GM19372 (cell line): ENCODE results near the gene DNAH11.
"Not testable (repeated sequence)": the region's sequence is repeated elsewhere in the genome, so short reads cannot be mapped to it uniquely, and the experiment has no call there.

Experiments
- ATAC-seq: cut with Tn5 transposase; IDR thresholded peaks from one replicate; pipeline ENCODE4 v1.9.1; 2021; ENCODE audit warnings: mild to moderate bottlenecking, low read depth, moderate library complexity; ENCODE audit not compliant: unreplicated experiment

DNAH11 gene

GRCh38 chr7:21616091-21616490 is 73.3 kb downstream of the DNAH11 start:
- ATAC-seq = no peak

GRCh38 chr7:21616796-21617436 is 74.1 kb downstream of the DNAH11 start:
- no peak for ATAC-seq

- no peak for ATAC-seq
These were observed 74.7 kb downstream of the DNAH11 start for GRCh38 chr7:21617513-21617912.

GRCh38 chr7:21617916-21618390 is 75.1 kb downstream of the DNAH11 start:
- ATAC-seq = no peak

GRCh38 chr7:21618706-21619105 is 75.9 kb downstream of the DNAH11 start:
- no peak for ATAC-seq

- no peak for ATAC-seq
These were observed 77.2 kb downstream of the DNAH11 start for GRCh38 chr7:21620054-21620453.

- no peak for ATAC-seq
These were observed 81.5 kb downstream of the DNAH11 start for GRCh38 chr7:21624320-21624719.

- ATAC-seq = no peak
These were observed 93.9 kb downstream of the DNAH11 start for GRCh38 chr7:21636694-21637093.

- no peak for ATAC-seq
These were observed 96.5 kb downstream of the DNAH11 start for GRCh38 chr7:21639206-21639868.

GRCh38 chr7:21640105-21640504 is 97.3 kb downstream of the DNAH11 start:
- ATAC-seq = no peak

- ATAC-seq = no peak
These were observed 98.7 kb downstream of the DNAH11 start for GRCh38 chr7:21641546-21641945.

GRCh38 chr7:21642422-21642821 is 99.6 kb downstream of the DNAH11 start:
- ATAC-seq = no peak

GRCh38 chr7:21651697-21652096 is 108.9 kb downstream of the DNAH11 start:
- no peak for ATAC-seq

GRCh38 chr7:21653623-21654022 is 110.8 kb downstream of the DNAH11 start:
- ATAC-seq = no peak

GRCh38 chr7:21656081-21656480 is 113.2 kb downstream of the DNAH11 start:
- no peak for ATAC-seq

- ATAC-seq = no peak
These were observed 114.0 kb downstream of the DNAH11 start for GRCh38 chr7:21656796-21657195.

- no peak for ATAC-seq
These were observed 127.7 kb downstream of the DNAH11 start for GRCh38 chr7:21670496-21670895.

GRCh38 chr7:21671859-21672258 is 129.0 kb downstream of the DNAH11 start:
- ATAC-seq = no peak

- no peak for ATAC-seq
These were observed 132.4 kb downstream of the DNAH11 start for GRCh38 chr7:21675255-21675654.

- ATAC-seq = no peak
These were observed 147.9 kb downstream of the DNAH11 start for GRCh38 chr7:21690705-21691104.

GRCh38 chr7:21691146-21691545 is 148.3 kb downstream of the DNAH11 start:
- not testable (repeated sequence) for ATAC-seq

GRCh38 chr7:21700587-21700986 is 157.7 kb downstream of the DNAH11 start:
- ATAC-seq = not testable (repeated sequence)
